T-helper 1 cell (primary cell): Measurements from ENCODE around the gene NREP.
A peak's percentile ranks its signal among the peaks of the same experiment; 100 is the strongest.

Experiments
- DNase-seq, 5 donors: peaks; one replicate each; pipeline ENCODE4 v3.0.0-alpha.2; 2012 to 2020

Gene NREP

GRCh38 chr5:111765613-111766571 lies 8.9 kb upstream of the NREP start:
- DNase-seq: no peak

DNA sequence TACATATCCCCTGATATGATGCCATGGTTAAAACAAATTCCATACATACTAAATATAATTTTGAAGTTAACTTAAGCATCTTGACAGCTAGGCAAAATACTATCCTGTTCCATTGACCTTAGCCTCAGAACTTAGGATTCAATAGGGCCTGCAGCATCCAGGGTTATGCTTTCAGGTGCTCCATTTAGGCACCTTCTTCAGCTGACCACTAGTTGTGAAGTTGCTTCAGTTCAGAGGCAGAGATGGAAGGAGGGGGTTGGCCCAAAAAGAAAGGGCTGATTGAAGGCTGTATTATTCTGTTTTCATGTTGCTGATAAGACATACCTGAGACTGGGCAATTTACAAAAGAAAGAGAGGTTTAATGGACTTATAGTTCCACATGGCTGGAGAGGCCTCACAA lies 7.0 kb upstream of the NREP start:
- no peak for DNase-seq

DNA sequence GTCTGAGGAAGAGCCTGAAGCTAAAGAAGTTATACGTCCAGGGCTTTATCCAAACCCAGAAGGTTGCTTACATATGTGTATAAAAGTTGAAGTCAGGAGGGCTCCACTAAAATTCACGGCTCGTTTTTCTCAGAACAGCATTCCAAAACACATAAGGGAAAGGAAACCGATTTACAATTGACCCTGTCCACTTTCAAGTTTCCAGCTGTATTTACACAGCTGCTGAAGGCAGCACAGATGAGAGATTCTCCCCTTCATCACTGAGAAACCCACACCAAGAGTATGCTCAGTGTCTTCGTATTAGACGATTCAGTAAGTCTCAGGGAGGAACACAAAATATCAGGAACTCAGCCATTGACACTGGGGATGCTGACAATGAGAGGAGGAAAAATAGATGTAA lies 5.9 kb upstream of the NREP start:
- DNase-seq: no peak

DNA sequence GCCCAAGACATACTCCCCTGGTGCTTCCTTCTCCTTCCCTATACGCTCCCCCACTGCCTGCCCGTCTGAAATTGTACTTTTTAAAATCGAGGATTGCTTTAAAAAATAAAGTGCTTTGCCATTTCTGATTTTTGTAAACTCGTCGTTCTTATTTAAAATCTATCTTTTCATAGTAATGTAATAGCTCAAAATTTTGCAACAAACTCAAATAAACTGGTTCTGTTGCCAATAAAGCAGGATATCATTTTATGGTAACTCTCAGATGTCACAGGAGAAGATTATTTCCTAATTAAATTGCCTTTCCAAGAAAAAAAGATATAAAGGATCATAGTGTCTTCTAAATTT lies 1.3 kb upstream of the NREP start:
- no peak for DNase-seq

- peak; percentile 27 to 88 (median 48) for DNase-seq
Measured at GRCh38 chr5:111757355-111758283, 625 bp upstream of the NREP start.

DNA sequence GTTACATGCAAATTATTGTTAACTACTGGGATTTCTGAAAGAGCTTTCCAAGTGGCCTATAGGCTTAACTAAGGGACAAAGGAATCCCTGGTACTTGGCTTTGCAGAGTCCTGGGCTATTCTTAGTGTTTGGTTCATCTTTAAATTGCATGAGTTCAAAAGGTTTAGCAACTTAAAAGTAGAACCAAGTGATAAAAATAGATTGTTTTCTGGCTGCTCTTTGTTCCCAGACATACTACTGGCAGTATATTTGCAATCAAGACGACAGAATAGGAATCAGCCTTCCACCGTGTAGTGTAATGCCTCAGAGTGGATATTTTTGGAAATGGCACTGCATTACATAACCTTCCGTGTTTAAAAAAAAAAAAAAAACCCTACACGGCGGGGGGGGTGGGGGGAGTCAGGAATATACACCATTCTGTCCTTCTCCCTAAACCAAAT lies 1.0 kb downstream of the NREP start:
- DNase-seq: no peak

DNA sequence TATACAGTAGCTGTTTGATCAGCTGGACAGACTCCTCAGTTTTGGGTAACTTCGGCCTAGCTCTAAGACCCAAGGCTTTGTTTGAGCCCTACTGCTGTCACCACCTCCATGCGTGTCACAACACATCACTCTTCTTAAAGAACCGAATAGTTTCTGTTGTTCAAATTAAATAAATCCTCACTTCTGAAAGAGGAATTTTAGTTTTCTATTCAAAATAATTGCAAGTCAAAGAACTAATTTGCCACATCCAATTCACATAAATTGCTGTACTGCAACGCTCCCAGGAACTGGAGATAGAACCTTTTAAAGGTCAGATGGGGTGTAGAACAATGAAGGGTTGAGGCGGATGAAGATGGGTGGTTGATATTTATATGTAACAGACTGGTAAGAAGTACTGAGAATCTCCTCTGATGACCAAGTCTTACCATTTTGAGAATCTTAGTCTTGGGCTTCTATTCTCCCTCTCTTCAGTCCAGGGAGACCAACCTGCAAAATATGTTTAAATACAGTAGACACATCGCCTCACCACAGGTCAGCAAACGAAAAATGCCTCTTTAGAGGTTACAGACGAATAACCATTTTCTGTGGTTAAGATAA lies 1.6 kb downstream of the NREP start:
- DNase-seq: no peak

- DNase-seq: no peak
Measured at GRCh38 chr5:111753884-111754589, 3.0 kb downstream of the NREP start.

DNA sequence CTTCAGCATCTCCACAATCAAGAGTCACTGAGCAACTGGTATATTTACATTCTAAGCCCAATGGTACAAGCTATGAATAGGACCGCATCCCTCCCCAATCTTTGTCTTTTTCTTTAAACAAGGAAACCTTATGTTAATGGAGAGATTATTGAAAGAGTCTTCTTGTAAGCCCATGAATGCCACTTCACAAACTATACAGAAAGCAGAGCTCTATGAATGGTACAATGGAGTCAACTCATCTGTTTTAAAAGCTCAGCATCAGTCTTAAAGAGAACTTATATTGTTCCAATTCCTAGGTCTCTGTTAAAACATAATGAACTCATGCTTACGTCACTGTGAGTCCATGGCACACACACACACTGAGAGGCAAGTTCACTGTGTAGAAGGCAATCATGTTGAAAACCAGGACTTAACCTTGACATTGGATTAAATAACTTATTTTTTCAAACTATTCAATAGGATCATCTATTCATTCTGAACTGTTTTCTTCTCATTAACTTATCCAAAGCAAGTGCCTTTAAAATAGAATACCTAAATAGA lies 4.5 kb downstream of the NREP start:
- DNase-seq: no peak

DNA sequence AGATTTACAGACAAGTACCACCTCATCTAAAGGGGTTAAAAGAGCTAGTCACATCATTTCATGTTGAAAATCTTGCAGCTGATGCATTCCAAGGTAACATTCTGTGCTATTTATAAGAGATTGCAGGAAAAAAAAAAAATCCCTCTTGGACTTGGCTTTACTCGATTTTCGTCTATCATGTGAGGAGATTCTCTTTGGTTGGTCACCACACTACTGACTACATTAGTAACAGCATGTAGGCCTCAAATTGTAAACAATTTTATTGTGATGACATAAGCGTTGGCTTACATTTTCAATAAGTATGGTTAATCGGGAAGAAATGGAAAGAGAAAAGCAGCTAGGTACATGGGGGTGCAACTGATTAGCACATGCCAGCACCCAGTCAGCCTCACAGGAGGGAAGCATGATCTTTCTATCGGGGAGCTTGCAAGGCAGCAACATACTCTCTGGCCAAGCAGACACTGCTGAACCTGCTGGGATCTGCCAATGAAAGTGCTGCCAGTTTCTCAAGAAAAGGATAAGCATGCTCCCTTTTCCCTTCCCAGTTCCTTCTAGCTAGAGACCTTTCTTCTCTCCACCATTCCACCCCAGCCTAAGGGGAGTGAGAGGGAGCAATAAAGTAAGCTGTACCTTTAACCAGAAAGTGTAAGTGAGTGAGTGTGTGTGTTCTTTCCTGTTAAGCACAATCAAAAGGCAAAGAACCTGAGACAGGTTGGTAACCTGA lies 7.5 kb downstream of the NREP start:
- no peak for DNase-seq

DNA sequence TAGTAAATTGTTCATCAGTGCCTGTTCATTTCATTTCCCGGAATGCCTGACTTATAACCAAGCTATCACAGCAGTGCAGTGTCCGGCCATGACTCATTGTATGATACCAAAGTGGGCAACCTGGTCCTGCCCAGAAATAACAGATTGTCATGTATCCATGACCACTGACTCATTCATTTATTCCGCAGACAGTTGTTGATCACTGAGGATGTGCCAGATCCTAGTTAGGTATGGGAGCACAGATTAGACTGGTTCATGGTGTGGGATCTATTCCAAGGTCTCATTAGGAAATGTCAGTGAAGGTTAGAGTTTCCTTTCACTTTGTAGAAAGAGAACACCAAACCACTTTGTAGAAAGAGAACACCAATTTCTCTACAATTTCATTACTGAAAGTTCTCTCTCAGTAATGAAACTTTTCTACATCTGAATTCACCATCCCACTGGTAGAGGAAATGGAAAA lies 8.7 kb downstream of the NREP start:
- DNase-seq: no peak

DNA sequence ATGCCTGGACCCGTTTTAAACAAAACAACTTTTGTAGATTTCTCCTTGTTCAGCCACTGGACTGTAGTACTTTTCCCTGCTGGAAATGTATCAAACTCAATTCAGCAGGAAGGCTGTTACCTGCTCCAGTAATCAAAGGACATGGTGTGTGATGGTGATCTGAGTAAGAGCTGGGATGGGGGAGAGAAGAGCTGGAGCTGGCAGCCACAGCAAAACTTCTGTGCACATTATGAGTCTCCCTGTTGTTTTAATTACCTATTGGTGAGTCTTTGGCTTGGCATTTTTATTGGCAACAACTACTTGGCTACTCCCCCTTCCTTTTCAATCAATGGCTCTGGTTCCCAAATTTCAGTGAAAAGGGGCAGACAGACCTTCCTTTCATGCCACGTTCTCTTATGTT lies 9.7 kb downstream of the NREP start:
- no peak for DNase-seq

- DNase-seq: no peak
Measured at GRCh38 chr5:111746791-111747190, 10.2 kb downstream of the NREP start.

- DNase-seq: no peak
Measured at GRCh38 chr5:111745075-111745739, 11.8 kb downstream of the NREP start.

DNA sequence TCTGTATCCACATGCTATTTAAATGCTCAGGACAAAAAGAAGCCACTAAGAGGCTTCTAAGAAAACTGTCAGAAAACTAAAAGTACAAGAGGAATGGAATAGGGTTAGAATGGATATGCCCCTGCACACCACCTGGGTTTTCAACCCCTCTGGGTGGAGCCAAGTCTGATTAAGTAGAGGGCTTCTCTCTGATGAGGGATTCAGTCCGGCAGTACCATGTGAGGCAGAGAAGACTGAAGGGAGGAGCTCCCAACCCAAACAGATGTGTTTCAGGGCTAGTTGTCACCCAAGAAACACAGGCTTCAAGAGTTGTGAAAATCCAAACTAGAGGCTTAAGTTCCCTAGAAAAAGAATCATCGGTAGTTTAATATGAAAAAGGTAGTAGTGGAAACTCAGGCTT lies 12.5 kb downstream of the NREP start:
- no peak for DNase-seq

GRCh38 chr5:111743988-111744387 lies 13.0 kb downstream of the NREP start:
- no peak for DNase-seq

GRCh38 chr5:111743512-111743911 lies 13.5 kb downstream of the NREP start:
- DNase-seq: no peak

- no peak for DNase-seq
Measured at GRCh38 chr5:111742177-111742994, 14.6 kb downstream of the NREP start.

DNA sequence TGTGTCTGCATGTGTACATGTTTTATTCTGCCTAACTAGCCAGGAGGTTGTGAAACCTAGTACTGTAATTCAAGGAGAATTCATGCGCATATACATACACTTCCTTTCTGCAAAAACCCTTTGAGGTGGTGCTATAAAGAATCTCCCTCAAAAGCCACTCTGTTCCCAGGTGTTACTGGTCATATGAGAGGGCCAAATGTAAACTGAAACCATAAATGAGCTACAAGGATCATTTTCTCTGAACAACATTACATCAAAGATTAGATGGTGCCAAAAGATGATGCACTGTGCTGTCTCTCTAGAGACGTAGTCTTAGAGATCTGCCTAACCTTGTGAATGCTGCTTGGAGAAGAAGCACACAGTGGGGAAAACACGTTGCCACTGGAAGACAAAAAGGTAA lies 15.7 kb downstream of the NREP start:
- no peak for DNase-seq

DNA sequence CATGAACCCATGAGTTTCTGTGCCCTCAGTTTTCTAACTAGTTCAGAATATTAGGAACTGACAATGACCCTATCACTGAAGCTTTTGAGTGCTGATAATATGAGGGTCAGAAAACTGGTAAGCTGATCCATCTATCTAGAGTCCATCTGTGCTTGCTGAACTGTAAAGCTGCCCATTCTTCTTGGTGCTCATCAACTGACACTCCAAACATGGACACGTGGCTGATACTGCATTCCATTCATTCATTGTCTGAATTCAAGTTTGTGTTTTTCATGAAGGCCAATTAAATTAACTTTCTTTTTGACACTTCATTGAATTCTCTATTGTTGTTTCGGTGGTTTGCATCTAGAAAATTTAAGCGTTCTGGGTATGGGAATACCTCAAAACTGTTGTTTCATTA lies 17.6 kb downstream of the NREP start:
- DNase-seq: no peak
